ENCODE measurements around the gene CRYBG1.

GRCh38 chr6:106546691-106547414, 186.3 kb downstream of the CRYBG1 start:
- TF ChIP-seq POLR2A (IDR thresholded peaks at IDR 0.05) (no peak), CTCF (IDR thresholded peaks at IDR 0.05) (no peak)
